Kidney capillary endothelial cell (primary cell): ENCODE measurements around the gene MYL2.
"Not testable (repeated sequence)": the region's sequence is repeated elsewhere in the genome, so short reads cannot be mapped to it uniquely, and the experiment has no call there.

Experiments
- DNase-seq: peaks from one replicate; pipeline ENCODE4 v3.0.0-alpha.2; 2018; ENCODE audit warnings: low spot score

The MYL2 gene, protein sequence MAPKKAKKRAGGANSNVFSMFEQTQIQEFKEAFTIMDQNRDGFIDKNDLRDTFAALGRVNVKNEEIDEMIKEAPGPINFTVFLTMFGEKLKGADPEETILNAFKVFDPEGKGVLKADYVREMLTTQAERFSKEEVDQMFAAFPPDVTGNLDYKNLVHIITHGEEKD

DNA sequence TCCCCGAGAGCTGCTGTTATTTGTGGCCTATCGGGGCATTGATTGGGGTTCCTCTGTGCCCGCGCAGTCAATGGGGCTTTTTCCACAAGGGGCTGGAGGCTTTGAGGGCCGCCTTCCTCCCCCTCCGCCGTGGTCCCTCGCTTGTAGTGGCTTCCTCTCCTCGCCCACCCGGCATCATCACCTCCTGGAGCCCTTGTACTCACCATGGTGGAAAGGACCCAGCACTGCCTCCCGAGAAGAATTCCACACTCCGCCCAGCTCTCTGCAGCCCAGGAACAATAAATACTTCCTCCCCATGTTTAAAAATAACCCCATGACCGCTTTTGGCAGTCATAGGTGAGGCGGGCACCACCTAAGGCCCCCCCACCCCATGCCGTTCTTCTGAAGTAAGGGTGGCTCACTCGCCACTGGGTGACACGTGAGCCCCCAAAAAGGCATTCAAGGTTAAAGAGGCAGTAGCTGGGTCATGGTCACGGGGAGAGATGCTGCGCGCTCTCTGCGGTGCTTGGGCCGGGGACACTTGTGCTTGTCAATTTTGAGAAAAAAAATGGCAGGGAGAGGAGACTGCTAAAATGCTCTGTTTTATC lies at the start of gene MYL2:
MYL2 (minus strand) TSS at position 256 of the 587 bp plus-strand sequence; CDS start at position 206, 50 bp downstream.
- DNase-seq = no peak

DNA sequence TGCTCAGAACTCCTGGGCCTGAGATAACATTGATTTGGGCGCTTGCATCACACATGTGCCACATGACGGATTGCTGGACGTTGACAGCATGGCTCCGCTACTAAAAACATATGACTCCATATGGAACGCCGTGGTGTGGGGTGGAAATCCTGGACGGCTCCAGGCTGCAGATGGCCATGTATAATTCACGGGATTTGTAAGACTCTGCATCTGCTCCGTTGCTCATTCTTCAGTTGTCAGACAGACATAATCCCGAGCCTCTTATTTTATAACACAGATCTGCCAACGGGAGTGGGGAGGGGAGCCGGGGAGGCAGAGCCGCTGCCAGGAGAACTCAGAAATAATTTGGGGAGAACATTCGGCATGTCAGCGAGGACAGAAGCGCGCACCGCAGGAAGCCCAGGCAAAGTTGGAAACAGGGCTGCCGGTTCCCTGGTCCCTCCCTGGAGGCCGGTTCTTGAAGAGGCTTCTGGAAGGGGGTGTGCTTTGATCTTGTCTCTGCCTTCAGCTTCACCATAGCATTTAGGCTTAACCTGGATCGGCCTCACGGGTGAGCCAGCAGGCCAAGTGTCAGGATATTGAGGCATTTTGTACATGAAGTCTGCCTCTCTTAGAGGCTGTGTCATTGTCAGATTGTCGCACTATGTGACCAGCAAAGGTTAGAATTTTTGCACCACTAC lies 45.8 kb upstream of the MYL2 start:
- no peak for DNase-seq

DNA sequence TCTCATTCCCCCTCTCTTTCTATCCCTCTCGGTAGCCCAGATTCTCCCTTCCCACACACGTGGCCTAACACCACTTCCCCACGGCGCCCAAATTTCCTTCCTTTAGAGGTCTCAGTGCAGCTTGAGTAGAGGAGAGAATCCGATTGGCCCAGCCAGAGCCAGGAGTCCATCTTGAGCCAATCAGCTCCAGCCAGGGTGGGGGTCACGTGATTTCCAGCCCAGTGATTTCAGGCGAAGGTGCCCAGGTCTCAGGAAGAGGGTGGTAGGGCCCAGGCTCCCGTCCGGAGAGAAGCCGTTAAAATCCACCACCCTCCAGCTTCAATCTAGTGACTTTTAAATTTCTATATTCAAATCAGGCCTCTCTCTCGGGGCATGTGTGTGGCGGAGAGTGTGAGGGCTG lies 45.2 kb upstream of the MYL2 start:
- DNase-seq = no peak

DNA sequence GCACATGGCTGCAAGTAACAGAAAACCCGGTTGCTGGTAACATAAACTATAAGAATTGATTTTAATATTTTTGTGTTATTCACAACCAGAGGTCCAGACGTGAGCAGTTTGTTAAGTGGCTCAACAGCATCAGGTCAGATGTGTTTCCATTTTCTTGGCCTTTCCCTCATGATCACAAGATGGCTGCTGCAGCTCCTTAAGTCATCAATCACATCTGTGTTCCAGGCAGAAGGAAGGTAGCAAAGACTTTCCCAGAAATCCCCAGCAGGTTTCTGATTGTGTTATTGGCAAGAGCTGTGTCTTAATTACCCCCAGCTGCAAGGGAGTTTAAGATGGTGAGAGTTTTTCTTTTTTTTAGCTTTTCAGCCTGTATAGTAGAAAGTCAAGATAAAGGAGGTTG lies 40.4 kb upstream of the MYL2 start:
- DNase-seq = no peak

DNA sequence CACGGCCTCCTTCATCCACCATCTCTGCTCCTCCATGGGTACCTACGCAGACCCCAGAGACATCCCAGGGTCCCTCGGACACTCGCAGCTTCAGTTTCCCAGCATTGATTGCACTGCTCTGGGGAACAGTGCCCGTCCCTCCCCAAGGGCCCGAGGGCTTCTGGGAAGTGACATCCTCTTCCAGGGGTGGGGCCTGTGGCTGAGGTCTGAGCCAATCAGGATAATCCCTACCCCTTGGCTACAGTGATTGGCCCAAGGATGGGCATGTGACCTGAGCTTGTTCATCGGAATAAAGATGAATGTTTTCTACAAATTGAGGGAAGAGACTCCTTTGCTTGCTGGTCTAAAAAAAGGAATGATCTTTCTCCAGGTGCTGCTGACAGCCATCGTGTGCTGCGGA lies 37.3 kb upstream of the MYL2 start:
- DNase-seq = no peak

DNA sequence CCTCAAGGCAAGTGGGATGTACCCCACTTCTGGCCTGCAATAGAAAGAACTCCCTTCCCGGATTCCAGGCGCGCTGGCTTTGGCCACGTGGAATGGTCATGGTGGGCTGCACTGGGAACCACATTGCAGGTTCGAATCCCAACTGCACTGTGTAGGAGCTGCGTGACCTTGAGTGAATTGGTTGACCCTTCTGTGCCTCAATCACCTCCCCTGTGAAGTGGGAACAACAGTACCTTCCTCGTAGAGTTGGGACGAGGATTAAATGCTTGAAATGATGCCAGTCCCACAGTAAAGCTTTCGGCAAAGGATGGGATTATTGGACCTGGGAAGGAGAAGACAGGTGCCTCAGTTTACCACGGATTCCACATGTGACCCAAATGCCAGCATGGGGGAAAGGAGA lies 36.8 kb upstream of the MYL2 start:
- DNase-seq = no peak

DNA sequence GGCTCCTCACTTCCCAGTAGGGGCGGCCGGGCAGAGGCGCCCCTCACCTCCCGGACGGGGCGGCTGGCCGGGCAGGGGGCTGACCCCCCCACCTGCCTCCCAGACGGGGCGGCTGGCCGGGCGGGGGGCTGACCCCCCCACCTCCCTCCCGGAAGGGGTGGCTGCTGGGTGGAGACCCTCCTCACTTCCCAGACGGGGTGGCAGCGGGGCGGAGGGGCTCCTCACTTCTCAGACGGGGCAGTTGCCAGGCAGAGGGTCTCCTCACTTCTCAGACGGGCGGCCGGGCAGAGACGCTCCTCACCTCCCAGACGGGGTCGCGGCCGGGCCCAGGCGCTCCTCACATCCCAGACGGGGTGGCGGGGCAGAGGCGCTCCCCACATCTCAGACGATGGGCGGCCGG lies 30.5 kb upstream of the MYL2 start:
- not testable (repeated sequence) for DNase-seq

DNA sequence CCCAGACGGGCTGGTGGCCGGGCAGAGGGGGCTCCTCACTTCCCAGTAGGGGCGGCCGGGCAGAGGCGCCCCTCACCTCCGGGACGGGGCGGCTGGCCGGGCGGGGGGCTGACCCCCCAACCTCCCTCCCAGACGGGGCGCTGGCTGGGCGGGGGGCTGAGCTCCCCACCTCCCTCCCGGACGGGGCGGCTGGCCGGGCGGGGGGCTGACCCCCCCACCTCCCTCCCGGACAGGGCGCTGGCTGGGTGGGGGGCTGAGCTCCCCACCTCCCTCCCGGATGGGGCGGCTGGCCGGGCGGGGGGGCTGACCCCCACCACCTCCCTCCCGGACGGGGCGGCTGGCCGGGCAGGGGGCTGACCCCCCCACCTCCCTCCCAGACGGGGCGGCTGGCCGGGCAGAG lies 30.1 kb upstream of the MYL2 start:
- DNase-seq = not testable (repeated sequence)

DNA sequence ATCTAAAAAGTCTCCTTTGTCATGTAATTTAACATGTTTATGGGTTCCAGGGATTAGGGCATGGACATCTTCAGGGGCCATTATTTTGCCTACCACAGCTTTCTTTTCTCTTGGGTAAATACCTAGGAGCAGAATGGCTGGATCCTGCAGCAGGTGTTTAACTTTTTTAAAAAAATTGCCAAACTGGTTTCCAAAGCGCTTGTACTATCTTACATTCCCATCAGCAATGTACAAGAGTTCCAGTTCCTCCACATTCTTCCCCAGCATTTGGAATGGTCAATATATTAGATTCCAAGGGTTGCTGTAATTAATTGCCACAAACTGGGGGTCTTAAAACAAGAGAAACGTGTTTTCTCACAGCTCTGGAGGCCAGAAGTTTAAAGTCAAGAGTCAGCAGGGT lies 27.7 kb upstream of the MYL2 start:
- no peak for DNase-seq

DNA sequence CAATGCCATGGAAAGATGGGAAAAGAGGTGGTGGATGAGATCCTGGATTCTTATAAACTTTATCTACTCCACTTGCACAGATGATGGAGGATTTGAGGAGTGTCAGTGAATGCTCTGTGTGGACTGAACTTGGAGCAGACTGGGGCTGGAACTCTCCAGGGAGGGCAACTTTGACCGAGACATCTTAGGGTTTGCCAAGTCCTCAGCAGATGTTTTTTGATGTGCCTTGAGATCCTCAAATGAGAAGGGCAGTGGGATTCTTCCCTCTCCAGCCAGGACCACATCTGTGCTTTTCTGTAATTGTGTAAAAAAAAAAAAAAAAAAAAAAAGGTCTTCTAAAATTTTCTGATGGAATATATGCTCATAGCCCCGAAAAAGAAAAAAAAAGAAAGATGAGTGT lies 23.0 kb upstream of the MYL2 start:
- DNase-seq = no peak

DNA sequence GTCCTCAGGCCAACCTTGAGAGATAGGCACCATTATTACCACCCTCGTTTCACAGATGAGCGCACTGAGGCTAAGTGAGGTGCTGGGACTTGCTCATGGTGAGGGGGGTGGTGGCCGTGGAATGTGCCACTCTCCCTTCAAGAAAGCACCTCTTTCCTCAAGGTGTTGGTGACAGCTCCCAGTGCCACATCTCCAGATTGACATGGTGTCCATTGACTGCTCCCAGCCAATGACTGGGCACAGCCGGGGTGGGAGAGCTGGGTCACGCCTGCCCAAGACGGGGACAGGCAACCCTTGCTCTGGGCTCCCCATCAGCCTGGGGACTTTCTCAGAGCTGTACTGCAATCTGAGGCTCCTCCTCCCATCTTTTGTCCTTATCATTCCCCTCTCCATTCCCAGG lies 21.0 kb upstream of the MYL2 start:
- no peak for DNase-seq

DNA sequence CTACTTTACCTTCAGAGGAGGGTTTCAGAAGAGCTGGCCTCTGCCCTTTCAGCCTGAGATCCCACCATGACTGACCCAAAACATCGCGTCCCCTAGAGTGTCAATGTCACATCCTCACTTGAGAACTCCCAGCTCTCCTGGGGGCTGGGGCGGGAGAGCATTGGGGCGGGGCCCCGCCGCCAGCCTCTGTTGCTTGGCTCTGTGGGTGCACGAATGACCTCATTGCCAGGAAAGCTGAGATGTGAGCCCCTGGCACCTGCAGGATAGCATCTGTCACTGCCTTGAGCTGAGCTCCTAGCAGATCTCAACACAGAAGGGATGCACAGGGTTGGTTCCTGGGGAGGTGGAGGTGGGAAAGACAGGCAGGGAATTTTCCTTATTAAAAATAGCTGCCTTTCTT lies 20.6 kb upstream of the MYL2 start:
- no peak for DNase-seq

DNA sequence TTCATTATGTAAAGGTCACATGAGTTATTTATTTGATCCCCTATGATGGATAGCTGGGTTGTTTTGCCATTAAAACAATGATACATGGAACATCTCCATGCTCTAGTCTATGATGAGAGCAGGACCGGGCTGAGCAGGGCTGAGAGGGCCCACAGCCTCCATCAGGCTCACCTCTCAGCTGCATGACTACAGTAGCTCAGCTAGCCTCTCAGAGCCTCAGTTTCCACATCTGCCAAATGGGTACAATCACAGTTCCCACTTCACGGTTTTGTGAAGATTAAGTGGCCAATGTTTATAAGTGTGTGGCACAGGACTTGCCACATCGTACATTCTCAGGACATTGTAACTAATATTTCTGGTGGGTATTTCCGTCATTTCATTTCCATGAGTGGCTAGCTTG lies 19.9 kb upstream of the MYL2 start:
- DNase-seq = no peak

DNA sequence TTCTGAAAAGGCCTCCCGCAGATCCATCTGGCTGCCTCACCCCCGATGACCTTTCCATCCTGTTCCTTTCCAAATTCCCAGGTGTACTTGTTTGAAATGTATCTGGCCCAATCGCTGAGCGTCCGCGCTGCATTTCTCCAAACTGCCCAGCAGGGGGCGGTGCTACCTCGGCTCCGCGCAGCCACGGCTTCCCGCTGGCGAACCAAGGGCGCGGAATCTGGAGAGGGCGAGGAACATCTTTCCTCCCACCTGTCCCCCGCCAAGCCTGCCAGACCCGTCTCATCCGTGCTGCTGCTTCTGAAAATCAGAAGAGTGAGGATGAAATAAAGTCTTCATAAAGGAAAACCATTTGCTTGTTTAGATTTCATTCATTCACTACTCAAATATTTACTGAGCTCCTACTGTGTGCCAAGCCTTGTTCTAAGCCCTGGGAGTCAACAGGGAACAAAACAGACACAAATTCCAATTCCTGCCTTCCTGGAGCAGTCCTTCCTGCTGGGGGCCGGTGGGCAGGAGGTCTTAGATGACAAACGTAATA lies 16.8 kb upstream of the MYL2 start:
- peak; percentile 54 for DNase-seq

DNA sequence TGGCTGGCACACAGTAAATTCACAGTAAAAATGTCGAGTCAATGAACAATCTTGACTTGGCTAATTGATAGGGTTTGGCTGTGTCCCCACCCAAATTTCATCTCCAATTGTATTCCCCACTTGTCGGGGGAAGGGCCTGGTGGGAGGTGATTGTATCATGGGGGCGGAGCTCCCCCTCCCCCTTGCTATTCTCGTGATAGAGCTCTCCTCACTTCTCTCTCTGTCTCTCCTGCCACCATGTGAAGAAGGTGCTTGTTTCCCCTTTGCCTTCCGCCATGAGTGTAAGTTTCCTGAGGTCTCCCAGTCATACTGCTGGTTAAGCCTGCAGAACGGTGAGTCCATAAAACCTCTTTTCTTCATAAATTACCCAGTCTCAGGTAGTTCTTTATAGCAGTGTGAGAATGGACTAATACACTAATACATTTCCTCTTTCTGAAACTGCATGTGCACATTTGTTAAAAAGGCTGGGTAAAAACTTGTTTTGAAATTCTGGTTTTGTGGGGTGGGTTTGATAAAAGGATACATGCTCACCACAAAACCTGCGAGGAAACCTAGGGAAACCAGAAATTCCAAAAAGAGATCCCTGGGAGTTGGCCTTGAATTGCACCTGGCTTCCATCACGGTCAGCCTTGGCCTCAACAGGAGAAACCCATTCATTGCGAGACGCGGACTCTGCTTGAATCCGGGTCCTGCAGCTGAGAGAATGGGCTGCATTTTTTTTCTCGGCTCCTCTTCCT lies 16.2 kb upstream of the MYL2 start:
- DNase-seq = no peak

DNA sequence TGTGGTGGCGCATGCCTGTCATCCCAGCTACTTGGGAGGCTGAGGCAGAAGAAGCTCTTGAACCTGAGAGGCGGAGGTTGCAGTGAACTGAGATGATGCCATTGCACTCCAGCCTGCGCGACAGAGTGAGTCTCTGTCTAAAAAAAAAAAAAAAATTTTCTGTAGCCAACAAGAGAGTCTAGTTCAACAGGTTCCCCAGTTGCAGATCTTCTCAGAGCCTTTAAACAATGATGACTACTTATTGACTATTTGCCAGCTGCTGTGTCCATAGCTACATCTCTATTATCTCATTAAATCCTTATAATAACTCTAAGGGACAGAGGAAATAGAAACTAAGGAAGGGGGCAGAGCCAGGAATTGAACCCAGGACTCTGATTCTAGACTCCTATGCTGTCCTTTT lies 15.2 kb upstream of the MYL2 start:
- DNase-seq = no peak

DNA sequence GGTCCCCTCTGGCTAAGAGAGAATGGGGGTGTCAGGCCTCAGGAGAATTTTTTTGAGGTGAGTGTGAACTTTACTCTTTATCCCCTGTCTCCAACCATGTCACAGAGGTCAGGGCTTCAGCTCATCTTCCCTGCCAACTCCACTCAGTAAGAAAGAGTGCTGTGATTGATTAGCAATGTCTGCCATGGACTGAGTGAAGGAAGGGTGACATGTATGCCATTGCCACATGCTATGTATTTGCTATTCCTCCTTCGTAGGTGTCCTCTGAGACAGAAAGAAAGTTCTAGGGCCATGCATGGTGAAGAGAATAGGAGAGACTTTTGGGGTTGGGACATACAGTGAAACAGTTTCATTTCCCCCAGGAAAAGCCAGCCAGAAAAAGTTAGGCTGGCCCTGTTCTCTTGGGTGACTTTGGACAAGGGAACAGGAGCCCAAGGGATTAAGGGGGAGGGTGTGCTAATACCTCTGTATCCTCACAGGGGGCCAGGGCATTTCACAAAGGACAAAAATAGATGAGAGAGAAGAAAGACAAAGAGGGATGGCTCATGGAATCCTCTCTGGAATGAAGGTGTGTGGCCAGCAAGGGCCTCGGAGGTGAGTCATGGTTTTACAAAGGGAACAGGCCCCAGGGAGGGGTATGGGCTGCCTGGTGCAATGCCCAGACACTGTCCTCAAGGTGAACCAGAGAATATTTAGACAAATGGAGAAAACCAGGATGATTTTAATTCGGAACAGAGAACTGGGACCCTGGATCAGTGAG lies 13.9 kb upstream of the MYL2 start:
- DNase-seq = no peak

DNA sequence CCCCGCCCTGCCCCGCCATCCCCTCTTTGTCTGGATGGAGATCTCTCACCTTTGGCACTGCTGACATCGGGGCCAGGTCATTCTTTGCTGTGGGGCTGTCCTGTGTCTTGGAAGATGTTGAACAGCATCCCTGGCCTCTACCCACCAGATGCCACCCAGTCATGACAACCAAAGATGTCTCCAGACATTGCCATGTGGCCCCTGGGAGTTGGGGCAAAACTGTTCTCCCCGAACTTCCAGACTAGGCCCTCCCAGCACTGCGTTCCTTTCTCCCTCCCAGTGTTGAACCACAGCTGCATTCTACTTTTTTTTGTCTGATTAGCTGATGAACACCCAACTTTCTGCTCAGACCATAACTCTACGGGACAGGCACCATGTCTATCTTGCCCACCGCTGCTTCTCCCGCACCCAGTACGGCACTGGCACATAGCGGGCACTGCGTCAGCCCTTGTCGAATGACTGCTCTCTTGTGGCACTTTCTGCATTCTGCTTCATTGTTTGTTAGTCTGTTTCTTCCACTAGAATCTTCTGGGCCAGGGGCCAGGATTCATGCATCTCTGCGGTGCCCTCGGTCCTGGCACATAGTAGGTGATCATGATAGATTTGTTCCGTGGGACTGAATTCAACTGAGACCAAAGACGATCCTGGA lies 13.1 kb upstream of the MYL2 start:
- DNase-seq = no peak

DNA sequence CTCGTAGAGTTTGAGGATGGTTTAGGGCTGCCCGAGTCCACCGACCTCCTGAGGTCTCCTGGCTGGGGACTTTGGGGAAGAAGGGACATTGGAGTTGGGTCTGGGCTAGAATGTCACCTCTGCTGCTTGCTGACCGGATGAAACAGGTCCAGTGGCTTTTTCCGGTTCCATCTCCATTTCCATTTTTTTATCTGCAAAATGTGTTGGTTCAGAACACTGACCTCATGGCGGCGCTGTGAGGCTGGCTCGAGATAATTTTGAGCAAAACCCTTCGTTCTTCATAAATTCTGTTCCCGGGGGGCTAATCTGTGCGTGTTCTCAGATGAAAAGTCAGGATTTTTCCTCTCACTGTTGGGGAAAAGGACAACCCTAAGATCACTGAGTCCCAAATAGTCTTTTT lies 11.7 kb upstream of the MYL2 start:
- no peak for DNase-seq

DNA sequence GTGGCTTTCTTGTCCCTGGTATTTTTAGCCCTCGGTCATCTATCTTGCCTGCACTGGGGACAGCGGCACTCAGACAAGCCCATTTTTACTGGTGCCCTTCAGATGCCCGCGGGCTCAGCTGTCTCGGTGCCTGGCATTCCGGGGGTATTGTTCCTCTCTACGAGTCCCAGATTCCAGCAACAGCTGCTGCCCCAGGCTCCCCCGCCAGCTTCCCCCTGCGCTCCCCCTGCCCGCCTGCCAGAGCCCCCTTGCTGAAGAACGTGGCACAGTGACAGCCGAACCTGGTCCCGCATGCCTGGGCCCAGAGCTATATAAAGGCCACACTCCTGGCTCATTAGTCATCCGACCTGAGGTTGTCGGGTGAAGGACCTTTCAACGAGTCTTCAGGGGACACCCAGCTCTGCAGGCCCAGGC lies 10.9 kb upstream of the MYL2 start:
- no peak for DNase-seq
